ENCODE results near the gene ANKS1B.

Gene ANKS1B

DNA sequence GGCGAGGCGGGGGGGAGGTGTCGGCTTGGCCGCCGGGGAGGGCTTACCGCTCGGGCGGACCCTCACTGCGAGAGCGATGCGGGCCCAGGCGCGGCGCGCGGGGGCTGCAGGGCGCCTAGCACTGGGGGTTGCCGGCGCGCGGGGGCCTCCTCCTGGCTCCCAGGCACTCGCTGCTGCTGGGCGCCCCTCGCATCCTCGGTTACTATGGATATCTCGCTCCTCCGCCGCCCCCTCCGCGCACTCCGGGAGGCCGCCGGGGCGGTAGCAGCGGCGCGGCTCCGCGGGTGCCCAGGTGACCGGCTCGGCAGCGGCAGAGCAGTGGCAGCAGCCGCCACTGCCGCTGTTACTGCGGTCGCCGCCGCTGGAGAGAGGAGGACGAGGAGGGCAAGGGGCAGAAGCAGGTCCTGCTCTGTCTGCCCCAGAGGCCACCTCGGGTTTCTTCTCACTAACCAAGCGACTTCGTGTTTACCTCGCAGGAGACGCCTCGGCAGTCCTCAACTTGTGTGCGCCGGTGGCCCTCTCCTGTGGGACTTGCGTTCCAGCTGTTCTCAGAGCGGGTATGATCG lies 1089.6 kb downstream of the ANKS1B start:
- Histone ChIP-seq H3K27ac (ENCODE audit: low read depth in 2 of 2, low read length in 2 of 2) (no peak overlapping the region), H3K27me3 (ENCODE audit: control insufficient read depth in 2 of 2, insufficient read depth in 2 of 2, low read length in 2 of 2) (peaks cover 12 to 28% of the 10 kb centered on the region in 2 donors)

DNA sequence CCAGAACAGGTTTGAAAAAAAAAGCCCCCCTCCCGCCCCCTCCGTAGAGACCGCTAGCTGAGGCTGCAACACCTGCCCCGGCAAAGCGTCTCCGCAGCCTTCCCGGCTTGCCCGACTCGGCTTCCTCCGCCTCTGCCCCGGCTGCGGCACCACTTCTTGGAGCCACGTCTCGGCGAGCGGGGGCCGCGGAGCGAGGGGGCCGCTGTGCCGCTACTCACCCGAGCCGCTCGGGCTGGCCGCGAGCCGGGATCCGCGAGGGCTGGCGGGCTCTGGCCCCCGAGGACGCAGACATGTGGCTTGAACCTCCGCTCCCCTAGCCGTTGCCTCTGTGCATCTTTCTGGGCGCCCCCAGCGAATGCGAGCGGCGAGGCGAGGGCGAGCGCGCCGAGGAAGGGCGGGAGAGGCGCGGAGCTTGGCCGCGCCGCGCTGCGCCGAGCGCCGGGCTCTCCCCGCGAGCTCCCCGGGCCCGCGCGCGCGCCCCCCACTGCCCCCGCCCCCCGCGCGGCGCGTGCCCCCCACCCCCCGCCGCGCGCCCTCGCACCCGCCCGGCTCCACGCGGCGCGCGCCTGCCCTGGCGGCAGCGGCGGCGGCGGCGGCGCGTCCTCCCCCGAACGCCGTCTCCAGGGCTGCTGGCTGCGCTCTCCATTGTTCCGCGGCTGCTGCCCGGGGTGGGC lies 1090.2 kb downstream of the ANKS1B start:
- Histone ChIP-seq H3K27me3 (ENCODE audit: control insufficient read depth in 2 of 2, insufficient read depth in 2 of 2, low read length in 2 of 2) (peaks cover 12 to 28% of the 10 kb centered on the region in 2 donors), H3K4me1 (ENCODE audit: control insufficient read depth in 2 of 2, insufficient read depth in 2 of 2, low read length in 2 of 2) (no peaks in the 10 kb centered on the region), H3K9me3 (ENCODE audit: control insufficient read depth in 2 of 2, low read length in 2 of 2) (no peaks in the 10 kb centered on the region), H3K4me3 (ENCODE audit: low read length in 2 of 2) (no peak overlapping the region), H3K9ac (ENCODE audit: low read depth in 1 of 2, low read length in 2 of 2) (no peak overlapping the region), H3K36me3 (ENCODE audit: control insufficient read depth in 2 of 2, insufficient read depth in 2 of 2, low read length in 2 of 2) (no peaks in the 10 kb centered on the region), H3K27ac (ENCODE audit: low read depth in 2 of 2, low read length in 2 of 2) (no peak overlapping the region)

More for the DNA sequence above, 1089.6 kb downstream of the ANKS1B start:
- Histone ChIP-seq H3K9ac (ENCODE audit: low read depth in 1 of 2, low read length in 2 of 2) (no peak overlapping the region), H3K36me3 (ENCODE audit: control insufficient read depth in 2 of 2, insufficient read depth in 2 of 2, low read length in 2 of 2) (no peaks in the 10 kb centered on the region), H3K9me3 (ENCODE audit: control insufficient read depth in 2 of 2, low read length in 2 of 2) (no peaks in the 10 kb centered on the region), H3K4me1 (ENCODE audit: control insufficient read depth in 2 of 2, insufficient read depth in 2 of 2, low read length in 2 of 2) (no peaks in the 10 kb centered on the region), H3K4me3 (ENCODE audit: low read length in 2 of 2) (no peak overlapping the region)

DNA sequence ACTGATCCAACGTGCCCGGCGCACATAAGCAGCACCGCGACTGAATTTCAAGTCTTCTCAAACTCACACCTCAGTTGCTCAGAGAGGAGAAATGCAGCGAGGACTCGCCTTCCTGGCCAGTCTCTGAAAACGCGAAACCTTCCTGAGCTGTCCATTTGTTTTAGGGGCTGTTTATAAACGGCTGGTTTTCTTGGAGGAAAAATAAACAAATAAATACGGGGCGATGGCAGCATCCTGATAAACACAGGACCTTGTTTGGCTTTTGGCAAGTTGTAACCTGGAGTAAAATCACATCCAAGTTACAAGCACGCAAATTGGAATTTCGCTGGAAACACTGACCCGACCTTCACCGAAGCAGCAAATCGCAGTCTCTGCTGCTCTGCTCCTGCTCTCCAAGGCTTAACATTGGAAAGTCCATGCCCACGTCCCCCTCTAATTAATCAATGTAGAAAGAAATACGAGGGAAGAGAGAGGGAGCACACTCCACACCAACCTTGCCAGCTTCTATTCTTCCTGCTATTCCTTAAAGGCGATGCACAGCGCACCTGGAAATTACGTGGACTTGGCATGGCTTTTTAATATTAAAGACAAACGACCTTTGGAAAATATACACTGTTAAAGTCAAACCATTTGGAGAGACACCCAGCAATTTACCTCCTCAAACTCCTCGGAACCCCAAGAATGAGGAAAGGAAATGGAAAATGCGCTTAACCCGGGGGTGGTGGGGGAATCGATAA lies 1090.9 kb downstream of the ANKS1B start:
- H3K9ac ChIP-seq (ENCODE audit: low read depth in 1 of 2, low read length in 2 of 2): no peak overlapping the region
- no peaks in the 10 kb centered on the region for H3K4me1 ChIP-seq (ENCODE audit: control insufficient read depth in 2 of 2, insufficient read depth in 2 of 2, low read length in 2 of 2)
- H3K27me3 ChIP-seq (ENCODE audit: control insufficient read depth in 2 of 2, insufficient read depth in 2 of 2, low read length in 2 of 2): peaks cover 12 to 28% of the 10 kb centered on the region in 2 donors
- H3K9me3 ChIP-seq (ENCODE audit: control insufficient read depth in 2 of 2, low read length in 2 of 2): no peaks in the 10 kb centered on the region
- no peak overlapping the region for H3K27ac ChIP-seq (ENCODE audit: low read depth in 2 of 2, low read length in 2 of 2)
- H3K36me3 ChIP-seq (ENCODE audit: control insufficient read depth in 2 of 2, insufficient read depth in 2 of 2, low read length in 2 of 2): no peaks in the 10 kb centered on the region
- no peak overlapping the region for H3K4me3 ChIP-seq (ENCODE audit: low read length in 2 of 2)

DNA sequence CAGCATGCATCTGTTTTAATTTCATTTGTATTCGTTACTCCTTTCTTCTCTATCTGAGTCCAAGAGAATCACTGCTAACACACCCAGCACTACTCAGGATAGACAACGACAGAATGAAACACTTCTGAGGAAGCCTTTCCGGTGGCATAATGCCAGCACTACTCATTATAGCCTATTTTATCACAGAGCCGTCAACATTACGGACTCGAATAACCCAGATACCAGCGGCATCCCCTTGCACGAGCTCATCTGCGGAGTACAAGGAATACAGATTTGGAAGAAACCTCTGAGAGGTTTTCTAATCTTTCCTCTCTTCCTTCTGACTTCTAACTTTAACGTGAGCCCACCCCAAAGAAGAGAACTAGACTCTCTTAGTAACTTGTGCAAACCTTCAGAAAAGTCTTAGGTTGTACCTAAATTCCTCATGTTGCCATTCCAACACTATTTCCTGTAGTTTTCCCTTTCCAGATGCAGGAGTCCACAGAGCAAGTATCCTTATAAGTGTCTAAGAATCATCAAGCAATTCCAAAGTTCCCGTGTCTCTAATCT lies 1091.5 kb downstream of the ANKS1B start:
- Histone ChIP-seq H3K4me1 (ENCODE audit: control insufficient read depth in 2 of 2, insufficient read depth in 2 of 2, low read length in 2 of 2) (no peaks in the 10 kb centered on the region), H3K9ac (ENCODE audit: low read depth in 1 of 2, low read length in 2 of 2) (no peak overlapping the region), H3K27ac (ENCODE audit: low read depth in 2 of 2, low read length in 2 of 2) (no peak overlapping the region), H3K36me3 (ENCODE audit: control insufficient read depth in 2 of 2, insufficient read depth in 2 of 2, low read length in 2 of 2) (no peaks in the 10 kb centered on the region), H3K9me3 (ENCODE audit: control insufficient read depth in 2 of 2, low read length in 2 of 2) (no peaks in the 10 kb centered on the region), H3K4me3 (ENCODE audit: low read length in 2 of 2) (no peak overlapping the region), H3K27me3 (ENCODE audit: control insufficient read depth in 2 of 2, insufficient read depth in 2 of 2, low read length in 2 of 2) (peaks cover 12 to 28% of the 10 kb centered on the region in 2 donors)

DNA sequence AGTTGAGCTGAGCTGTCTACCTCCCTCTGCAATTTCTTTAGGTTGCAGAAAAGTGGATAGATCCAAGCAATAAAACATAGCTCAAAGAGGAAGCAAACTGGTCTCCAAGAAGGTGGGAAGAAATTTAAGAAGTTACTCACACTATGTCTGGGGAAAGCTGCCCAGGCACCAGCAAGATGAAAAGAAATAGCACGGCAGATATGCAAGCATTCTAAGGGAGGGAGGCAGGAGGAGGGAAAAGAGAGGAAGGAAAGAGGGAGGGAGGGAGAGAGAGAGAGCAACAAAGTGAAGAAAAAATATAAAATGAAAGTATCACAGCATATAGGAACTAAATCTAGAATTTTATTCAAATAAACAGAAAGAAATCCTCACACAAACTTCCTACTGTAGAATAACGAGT lies 1099.0 kb downstream of the ANKS1B start:
- Histone ChIP-seq H3K27me3 (ENCODE audit: control insufficient read depth in 2 of 2, insufficient read depth in 2 of 2, low read length in 2 of 2) (no peaks in the 10 kb centered on the region), H3K27ac (ENCODE audit: low read depth in 2 of 2, low read length in 2 of 2) (no peak overlapping the region), H3K9ac (ENCODE audit: low read depth in 1 of 2, low read length in 2 of 2) (no peak overlapping the region), H3K9me3 (ENCODE audit: control insufficient read depth in 2 of 2, low read length in 2 of 2) (no peaks in the 10 kb centered on the region), H3K4me1 (ENCODE audit: control insufficient read depth in 2 of 2, insufficient read depth in 2 of 2, low read length in 2 of 2) (no peaks in the 10 kb centered on the region), H3K36me3 (ENCODE audit: control insufficient read depth in 2 of 2, insufficient read depth in 2 of 2, low read length in 2 of 2) (no peaks in the 10 kb centered on the region), H3K4me3 (ENCODE audit: low read length in 2 of 2) (no peak overlapping the region)

DNA sequence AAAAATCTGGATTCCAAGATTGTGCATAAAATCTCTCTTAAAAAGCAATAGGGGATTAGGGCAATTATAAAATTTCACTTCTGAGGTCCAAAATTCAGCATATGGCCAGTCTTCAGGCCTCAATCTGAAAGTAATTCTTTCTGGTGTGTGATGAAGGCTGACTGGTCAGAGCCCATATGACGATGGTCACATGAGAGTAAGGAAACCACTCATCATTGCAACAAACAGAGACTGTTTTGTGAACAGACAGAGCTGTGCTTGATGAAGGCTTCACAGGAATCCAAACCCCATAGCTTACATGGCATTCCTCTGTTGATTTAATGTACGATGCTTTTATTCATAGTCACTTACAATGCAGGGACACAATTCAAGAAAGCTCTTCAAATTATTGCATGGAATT lies 1101.5 kb downstream of the ANKS1B start:
- Histone ChIP-seq H3K4me3 (ENCODE audit: low read length in 2 of 2) (no peak overlapping the region), H3K9ac (ENCODE audit: low read depth in 1 of 2, low read length in 2 of 2) (no peak overlapping the region), H3K36me3 (ENCODE audit: control insufficient read depth in 2 of 2, insufficient read depth in 2 of 2, low read length in 2 of 2) (no peaks in the 10 kb centered on the region), H3K27me3 (ENCODE audit: control insufficient read depth in 2 of 2, insufficient read depth in 2 of 2, low read length in 2 of 2) (no peaks in the 10 kb centered on the region), H3K9me3 (ENCODE audit: control insufficient read depth in 2 of 2, low read length in 2 of 2) (no peaks in the 10 kb centered on the region), H3K4me1 (ENCODE audit: control insufficient read depth in 2 of 2, insufficient read depth in 2 of 2, low read length in 2 of 2) (no peaks in the 10 kb centered on the region), H3K27ac (ENCODE audit: low read depth in 2 of 2, low read length in 2 of 2) (no peak overlapping the region)

DNA sequence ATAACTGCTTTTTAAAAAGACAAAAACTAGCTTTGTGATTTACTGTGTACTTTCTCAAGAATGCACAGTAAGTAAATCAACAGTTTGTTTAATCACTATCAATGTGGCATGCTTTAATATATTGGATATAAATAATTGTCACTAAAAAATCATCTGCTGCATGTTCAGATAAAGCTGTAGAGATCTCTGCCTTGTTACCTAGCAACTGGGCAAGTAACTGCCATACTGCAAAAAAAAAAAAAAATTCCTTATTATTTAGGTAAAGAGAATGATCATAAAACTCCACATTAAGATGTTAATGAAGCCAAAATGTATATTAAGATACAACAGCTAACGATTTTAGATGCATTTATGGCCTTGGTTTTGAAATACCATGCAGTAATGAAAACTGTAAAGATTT lies 1102.2 kb downstream of the ANKS1B start:
- H3K9me3 ChIP-seq (ENCODE audit: control insufficient read depth in 2 of 2, low read length in 2 of 2): no peaks in the 10 kb centered on the region
- H3K27me3 ChIP-seq (ENCODE audit: control insufficient read depth in 2 of 2, insufficient read depth in 2 of 2, low read length in 2 of 2): no peaks in the 10 kb centered on the region
- H3K4me1 ChIP-seq (ENCODE audit: control insufficient read depth in 2 of 2, insufficient read depth in 2 of 2, low read length in 2 of 2): no peaks in the 10 kb centered on the region
- H3K27ac ChIP-seq (ENCODE audit: low read depth in 2 of 2, low read length in 2 of 2): no peak overlapping the region
- no peak overlapping the region for H3K9ac ChIP-seq (ENCODE audit: low read depth in 1 of 2, low read length in 2 of 2)
- H3K4me3 ChIP-seq (ENCODE audit: low read length in 2 of 2): no peak overlapping the region
- H3K36me3 ChIP-seq (ENCODE audit: control insufficient read depth in 2 of 2, insufficient read depth in 2 of 2, low read length in 2 of 2): no peaks in the 10 kb centered on the region

DNA sequence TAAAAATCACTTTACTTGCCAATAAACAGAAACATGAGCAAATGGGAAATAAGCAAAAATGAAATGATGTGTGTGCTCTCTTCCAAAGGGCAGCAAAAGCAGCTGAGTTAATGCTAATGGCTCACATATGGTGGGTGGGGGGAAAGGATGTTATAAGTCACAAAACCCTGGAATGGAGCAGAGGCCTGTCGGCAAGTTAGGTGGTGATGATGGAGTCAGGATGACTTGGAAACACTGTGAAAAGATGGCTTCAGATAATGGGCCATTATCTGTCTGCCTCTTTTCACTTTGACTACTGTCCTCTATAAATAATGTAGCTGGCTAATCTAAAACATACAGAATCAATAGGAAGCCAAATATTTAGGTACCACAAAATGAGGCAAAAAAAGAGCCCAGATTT lies 1111.0 kb downstream of the ANKS1B start:
- Histone ChIP-seq H3K27ac (ENCODE audit: low read depth in 2 of 2, low read length in 2 of 2) (no peak overlapping the region), H3K27me3 (ENCODE audit: control insufficient read depth in 2 of 2, insufficient read depth in 2 of 2, low read length in 2 of 2) (no peaks in the 10 kb centered on the region), H3K4me1 (ENCODE audit: control insufficient read depth in 2 of 2, insufficient read depth in 2 of 2, low read length in 2 of 2) (no peaks in the 10 kb centered on the region), H3K9me3 (ENCODE audit: control insufficient read depth in 2 of 2, low read length in 2 of 2) (no peaks in the 10 kb centered on the region), H3K36me3 (ENCODE audit: control insufficient read depth in 2 of 2, insufficient read depth in 2 of 2, low read length in 2 of 2) (no peaks in the 10 kb centered on the region), H3K9ac (ENCODE audit: low read depth in 1 of 2, low read length in 2 of 2) (no peak overlapping the region), H3K4me3 (ENCODE audit: low read length in 2 of 2) (no peak overlapping the region)

DNA sequence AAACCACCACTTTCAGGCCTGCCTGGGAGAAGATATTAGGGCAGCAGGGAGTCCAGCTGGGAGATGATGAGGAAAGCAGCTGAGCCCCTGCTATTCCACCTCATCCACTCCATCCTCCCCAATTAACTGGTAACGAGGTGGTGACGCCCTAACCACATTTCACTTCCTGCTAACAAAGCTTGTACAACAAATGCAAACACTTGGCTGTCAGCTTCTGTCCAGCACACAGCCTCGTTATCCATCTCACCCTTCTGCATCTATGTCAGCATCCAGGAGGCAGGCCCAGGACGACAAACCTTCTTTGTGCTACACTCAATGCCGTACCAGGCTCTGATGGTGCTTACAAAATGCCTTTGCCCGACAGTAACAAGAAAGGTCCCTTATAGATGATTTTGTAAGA lies 1114.2 kb downstream of the ANKS1B start:
- Histone ChIP-seq H3K9me3 (ENCODE audit: control insufficient read depth in 2 of 2, low read length in 2 of 2) (no peaks in the 10 kb centered on the region), H3K9ac (ENCODE audit: low read depth in 1 of 2, low read length in 2 of 2) (no peak overlapping the region), H3K4me1 (ENCODE audit: control insufficient read depth in 2 of 2, insufficient read depth in 2 of 2, low read length in 2 of 2) (no peaks in the 10 kb centered on the region), H3K27ac (ENCODE audit: low read depth in 2 of 2, low read length in 2 of 2) (no peak overlapping the region), H3K4me3 (ENCODE audit: low read length in 2 of 2) (no peak overlapping the region), H3K27me3 (ENCODE audit: control insufficient read depth in 2 of 2, insufficient read depth in 2 of 2, low read length in 2 of 2) (no peaks in the 10 kb centered on the region), H3K36me3 (ENCODE audit: control insufficient read depth in 2 of 2, insufficient read depth in 2 of 2, low read length in 2 of 2) (no peaks in the 10 kb centered on the region)

DNA sequence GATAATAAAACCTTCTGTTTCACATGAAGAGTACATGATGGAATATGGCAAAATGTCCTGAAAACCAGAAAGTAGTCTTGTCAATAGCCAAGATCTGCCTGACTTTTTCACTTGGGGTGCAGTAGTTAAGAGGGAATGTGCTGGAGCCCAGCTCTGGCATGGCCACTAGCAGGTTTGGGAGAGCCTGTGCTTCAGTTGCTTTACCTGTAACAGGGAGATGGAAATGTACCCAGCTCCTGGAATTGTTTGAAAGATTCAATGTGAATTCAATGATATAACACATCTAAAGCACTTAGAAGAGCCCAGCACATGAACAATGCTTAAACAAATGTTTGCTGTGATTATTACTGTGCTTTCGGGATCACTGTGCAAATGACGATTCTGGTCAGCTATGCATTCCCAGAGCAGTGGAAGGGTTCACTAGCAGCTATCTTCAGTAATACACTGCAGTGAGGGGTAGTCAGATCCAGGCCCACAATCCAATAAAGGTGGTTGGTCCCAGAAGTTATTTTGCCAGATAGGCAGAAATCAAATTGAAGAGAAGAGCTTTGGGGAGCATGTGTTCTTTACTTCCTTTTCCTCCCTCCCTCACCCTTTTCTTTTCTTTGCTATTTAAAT lies 1114.7 kb downstream of the ANKS1B start:
- no peak overlapping the region for H3K27ac ChIP-seq (ENCODE audit: low read depth in 2 of 2, low read length in 2 of 2)
- H3K9me3 ChIP-seq (ENCODE audit: control insufficient read depth in 2 of 2, low read length in 2 of 2): no peaks in the 10 kb centered on the region
- H3K4me1 ChIP-seq (ENCODE audit: control insufficient read depth in 2 of 2, insufficient read depth in 2 of 2, low read length in 2 of 2): no peaks in the 10 kb centered on the region
- no peak overlapping the region for H3K9ac ChIP-seq (ENCODE audit: low read depth in 1 of 2, low read length in 2 of 2)
- no peak overlapping the region for H3K4me3 ChIP-seq (ENCODE audit: low read length in 2 of 2)
- H3K27me3 ChIP-seq (ENCODE audit: control insufficient read depth in 2 of 2, insufficient read depth in 2 of 2, low read length in 2 of 2): no peaks in the 10 kb centered on the region
- H3K36me3 ChIP-seq (ENCODE audit: control insufficient read depth in 2 of 2, insufficient read depth in 2 of 2, low read length in 2 of 2): no peaks in the 10 kb centered on the region

Data from mucosa of rectum (tissue), 2 donors.